Osteoblast (primary cell): ENCODE measurements around the gene CDKAL1. TPM values are rescaled to one million over a fixed set of nuclear protein-coding genes. Genes with fewer than 3 reads are reported as not detected.

Source experiments
- DNase-seq: peaks from one replicate; pipeline ENCODE4 v3.0.0; 2011; ENCODE audit warnings: low spot score, mixed read lengths; ENCODE audit not compliant: insufficient read length; ENCODE audit errors: missing footprints
- H2AFZ ChIP-seq: 2 replicates; pipeline ENCODE4 v1.6.0; 2011; ENCODE audit warnings: mild to moderate bottlenecking, low read length
- H3K27ac ChIP-seq: 2 replicates; pipeline ENCODE4 v1.5.1; 2011; ENCODE audit warnings: mild to moderate bottlenecking, low read depth, low read length, moderate library complexity
- H3K27me3 ChIP-seq: 2 replicates; pipeline ENCODE4 v1.6.0; 2012; ENCODE audit warnings: mild to moderate bottlenecking, control low read depth, inconsistent platforms, low read length, moderate library complexity; ENCODE audit not compliant: insufficient read depth
- H3K36me3 ChIP-seq: 2 replicates; pipeline ENCODE4 v1.5.1; 2011; ENCODE audit warnings: mild to moderate bottlenecking, low read length, control low read depth, moderate library complexity; ENCODE audit not compliant: insufficient read depth
- H3K4me1 ChIP-seq: 2 replicates; pipeline ENCODE4 v1.5.1; 2011; ENCODE audit warnings: mild to moderate bottlenecking, low read length, control low read depth, moderate library complexity; ENCODE audit not compliant: insufficient read depth
- H3K4me2 ChIP-seq: 2 replicates; pipeline ENCODE4 v1.6.0; 2011; ENCODE audit warnings: mild to moderate bottlenecking, low read length; ENCODE audit not compliant: insufficient read depth
- H3K4me3 ChIP-seq: fragments of 200-600 bp; sonication (generic); 3 replicates; pipeline ENCODE4 v1.5.1; 2012; ENCODE audit warnings: mild to moderate bottlenecking, low read length, inconsistent platforms; ENCODE audit not compliant: insufficient read depth
- H3K79me2 ChIP-seq: 2 replicates; pipeline ENCODE4 v1.6.0; 2012; ENCODE audit warnings: mild to moderate bottlenecking, low read length, control low read depth, inconsistent platforms; ENCODE audit not compliant: insufficient read depth
- H3K9me3 ChIP-seq: 2 replicates; pipeline ENCODE4 v1.5.1; 2011; ENCODE audit warnings: low read depth, low read length, control low read depth
- H4K20me1 ChIP-seq: 2 replicates; pipeline ENCODE4 v1.6.0; 2012; ENCODE audit warnings: mild to moderate bottlenecking, low read length, control low read depth; ENCODE audit not compliant: insufficient read depth
- total RNA-seq: library from RNA; depleted of rRNA; stranded (reverse); fragments of >200 nt; gene quantifications from 2 replicates; pipeline ENCODE4 v1.2.3, GENCODE V29; 2012
- TF ChIP-seq, protein P1 (sequence below): IDR thresholded peaks from 2 replicates; pipeline ENCODE4 v1.5.1; 2011; ENCODE audit warnings: mild to moderate bottlenecking, low read depth, low read length, moderate library complexity; ENCODE audit errors: extremely low read depth

CDKAL1 gene
- total RNA-seq, 1 donor = 18.5 TPM

DNA sequence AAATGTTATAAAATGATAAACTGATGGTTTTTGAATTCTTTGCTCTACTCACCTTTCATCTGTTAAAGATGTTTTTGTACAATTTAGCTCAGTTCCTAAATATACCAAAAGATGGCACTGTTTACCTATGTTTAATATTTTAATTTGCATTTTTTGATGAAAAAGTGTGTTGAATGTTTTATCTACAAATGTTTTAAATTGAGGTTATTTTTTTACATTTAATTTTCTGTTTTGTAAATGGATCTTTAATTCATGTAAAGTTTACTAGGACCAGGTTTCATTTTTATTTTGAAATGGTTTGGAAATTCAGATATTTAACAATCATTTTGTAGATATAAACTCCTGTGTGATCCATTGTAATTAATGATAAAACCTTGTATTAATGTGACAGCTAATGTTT is 30.0 kb downstream of the CDKAL1 start:
- Histone ChIP-seq H3K9me3 (no peaks in the 10 kb centered on the region), H3K4me1 (no peaks in the 10 kb centered on the region), H3K4me2 (no peak overlapping the region), H4K20me1 (no peaks in the 10 kb centered on the region), H3K36me3 (no peaks in the 10 kb centered on the region), H3K4me3 (no peak overlapping the region), H2AFZ (no peak overlapping the region), H3K27ac (no peak overlapping the region), H3K79me2 (no peaks in the 10 kb centered on the region), H3K27me3 (no peaks in the 10 kb centered on the region)
- TF ChIP-seq, protein P1, sequence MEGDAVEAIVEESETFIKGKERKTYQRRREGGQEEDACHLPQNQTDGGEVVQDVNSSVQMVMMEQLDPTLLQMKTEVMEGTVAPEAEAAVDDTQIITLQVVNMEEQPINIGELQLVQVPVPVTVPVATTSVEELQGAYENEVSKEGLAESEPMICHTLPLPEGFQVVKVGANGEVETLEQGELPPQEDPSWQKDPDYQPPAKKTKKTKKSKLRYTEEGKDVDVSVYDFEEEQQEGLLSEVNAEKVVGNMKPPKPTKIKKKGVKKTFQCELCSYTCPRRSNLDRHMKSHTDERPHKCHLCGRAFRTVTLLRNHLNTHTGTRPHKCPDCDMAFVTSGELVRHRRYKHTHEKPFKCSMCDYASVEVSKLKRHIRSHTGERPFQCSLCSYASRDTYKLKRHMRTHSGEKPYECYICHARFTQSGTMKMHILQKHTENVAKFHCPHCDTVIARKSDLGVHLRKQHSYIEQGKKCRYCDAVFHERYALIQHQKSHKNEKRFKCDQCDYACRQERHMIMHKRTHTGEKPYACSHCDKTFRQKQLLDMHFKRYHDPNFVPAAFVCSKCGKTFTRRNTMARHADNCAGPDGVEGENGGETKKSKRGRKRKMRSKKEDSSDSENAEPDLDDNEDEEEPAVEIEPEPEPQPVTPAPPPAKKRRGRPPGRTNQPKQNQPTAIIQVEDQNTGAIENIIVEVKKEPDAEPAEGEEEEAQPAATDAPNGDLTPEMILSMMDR = peak; percentile 62
- DNase-seq = peak; percentile 67

GRCh38 chr6:20564777-20565176 is 30.5 kb downstream of the CDKAL1 start:
- Histone ChIP-seq H3K4me1 (no peaks in the 10 kb centered on the region), H3K4me3 (no peak overlapping the region), H3K36me3 (no peaks in the 10 kb centered on the region), H3K79me2 (no peaks in the 10 kb centered on the region), H3K4me2 (no peak overlapping the region), H2AFZ (no peak overlapping the region), H3K9me3 (no peaks in the 10 kb centered on the region), H4K20me1 (no peaks in the 10 kb centered on the region), H3K27me3 (no peaks in the 10 kb centered on the region), H3K27ac (no peak overlapping the region)
- DNase-seq = no peak
- TF ChIP-seq, protein P1 = no peak

DNA sequence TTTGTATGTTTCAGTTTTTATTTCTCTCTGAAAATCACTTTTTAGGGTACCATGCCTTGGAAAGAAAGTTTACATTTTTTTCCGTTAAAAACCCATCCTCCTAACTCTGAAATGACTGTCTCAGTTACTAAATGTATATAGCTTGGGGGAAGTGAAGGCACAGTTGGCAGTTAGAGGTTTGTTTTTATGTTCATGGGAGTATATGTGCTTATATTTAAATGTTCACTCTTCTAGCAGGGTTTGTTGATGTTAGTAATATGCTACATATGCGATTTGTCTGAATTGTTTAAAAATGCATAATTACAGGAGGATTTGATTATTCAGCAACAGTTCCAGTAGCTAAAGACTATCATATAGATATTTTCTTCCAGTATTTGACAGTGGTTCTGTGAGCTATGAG is 31.1 kb downstream of the CDKAL1 start:
- Histone ChIP-seq H2AFZ (no peak overlapping the region), H3K4me3 (no peak overlapping the region), H3K4me1 (no peaks in the 10 kb centered on the region), H3K4me2 (no peak overlapping the region), H3K27ac (no peak overlapping the region), H3K27me3 (no peaks in the 10 kb centered on the region), H3K36me3 (no peaks in the 10 kb centered on the region), H3K9me3 (no peaks in the 10 kb centered on the region), H4K20me1 (no peaks in the 10 kb centered on the region), H3K79me2 (no peaks in the 10 kb centered on the region)
- peak; percentile 13 for DNase-seq
- TF ChIP-seq, protein P1 = no peak

DNA sequence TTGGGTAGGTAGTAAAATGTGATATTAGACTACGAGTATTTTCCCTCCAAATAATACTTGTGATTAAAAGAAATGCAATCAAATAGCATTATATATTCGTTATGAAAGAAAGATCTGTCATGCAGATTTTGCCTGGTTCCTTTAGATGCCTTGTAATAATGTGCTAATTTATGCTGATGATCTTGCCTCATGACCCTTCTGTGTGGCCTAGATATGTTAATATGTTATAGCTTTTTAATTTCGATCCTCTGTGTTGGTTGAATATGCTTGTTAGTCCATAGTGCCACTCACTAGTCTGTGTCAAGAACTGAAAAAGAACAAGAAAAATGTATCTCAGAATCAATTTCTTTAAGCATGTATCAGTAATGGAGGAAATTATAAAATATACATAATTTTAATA is 31.9 kb downstream of the CDKAL1 start:
- no peaks in the 10 kb centered on the region for H3K9me3 ChIP-seq
- H3K79me2 ChIP-seq = no peaks in the 10 kb centered on the region
- no peak overlapping the region for H2AFZ ChIP-seq
- no peaks in the 10 kb centered on the region for H4K20me1 ChIP-seq
- TF ChIP-seq, protein P1 = no peak
- no peaks in the 10 kb centered on the region for H3K27me3 ChIP-seq
- no peaks in the 10 kb centered on the region for H3K36me3 ChIP-seq
- no peaks in the 10 kb centered on the region for H3K4me1 ChIP-seq
- DNase-seq = no peak
- no peak overlapping the region for H3K4me2 ChIP-seq
- H3K4me3 ChIP-seq = no peak overlapping the region
- H3K27ac ChIP-seq = no peak overlapping the region
